RWPE2 (cell line): ENCODE results near the gene EXOSC2.

Experiments used
- ATAC-seq: fragments of 200-7000 bp; cut with Tn5 transposase; 3 replicates; pipeline ENCODE4 v1.9.1; 2021; ENCODE audit warnings: low read depth
- DNase-seq: peaks from one replicate; pipeline ENCODE4 v3.0.0-alpha.2; 2020; ENCODE audit warnings: low spot score
- H3K27ac ChIP-seq: fragments of 450-650 bp; 2 replicates; pipeline ENCODE4 v1.5.1; 2017; ENCODE audit warnings: mild to moderate bottlenecking; ENCODE audit not compliant: poor library complexity, severe bottlenecking
- H3K27me3 ChIP-seq: fragments of 250-450 bp; sonication (Bioruptor Pico); 2 replicates; pipeline ENCODE4 v1.5.1; 2021; ENCODE audit warnings: mild to moderate bottlenecking, moderate library complexity; ENCODE audit not compliant: insufficient read depth, poor library complexity, severe bottlenecking
- H3K36me3 ChIP-seq: fragments of 250-450 bp; sonication (Bioruptor Pico); 2 replicates; pipeline ENCODE4 v1.5.1; 2020; ENCODE audit warnings: low read depth, mild to moderate bottlenecking, moderate library complexity
- H3K4me1 ChIP-seq: fragments of 250-450 bp; sonication (Bioruptor Pico); 2 replicates; pipeline ENCODE4 v1.5.1; 2021; ENCODE audit warnings: mild to moderate bottlenecking, moderate library complexity; ENCODE audit not compliant: insufficient read depth, poor library complexity, severe bottlenecking
- H3K4me3 ChIP-seq: fragments of 250-450 bp; sonication (Bioruptor Pico); 2 replicates; pipeline ENCODE4 v1.5.1; 2021; ENCODE audit warnings: mild to moderate bottlenecking, moderate library complexity; ENCODE audit not compliant: severe bottlenecking
- H3K9me3 ChIP-seq: fragments of 250-450 bp; sonication (Bioruptor Pico); 2 replicates; pipeline ENCODE4 v1.5.1; 2021; ENCODE audit warnings: mild to moderate bottlenecking, moderate library complexity; ENCODE audit not compliant: severe bottlenecking
- CTCF ChIP-seq: fragments of 450-650 bp; IDR thresholded peaks from one replicate; pipeline ENCODE4 v1.5.1; 2017; ENCODE audit warnings: mild to moderate bottlenecking, moderate library complexity; ENCODE audit not compliant: poor library complexity, severe bottlenecking

EXOSC2 gene

GRCh38 chr9:130687615-130688014 is 6.0 kb upstream of the EXOSC2 start:
- ATAC-seq: no peak
- no peaks in the 10 kb centered on the region for H3K9me3 ChIP-seq
- H3K4me3 ChIP-seq: no peak overlapping the region
- H3K4me1 ChIP-seq: no peaks in the 10 kb centered on the region
- DNase-seq: no peak
- H3K27me3 ChIP-seq: no peaks in the 10 kb centered on the region
- no peak overlapping the region for H3K27ac ChIP-seq
- H3K36me3 ChIP-seq: no peaks in the 10 kb centered on the region
- TF ChIP-seq CTCF: no peak

GRCh38 chr9:130688072-130688471 is 5.5 kb upstream of the EXOSC2 start:
- no peaks in the 10 kb centered on the region for H3K9me3 ChIP-seq

DNA sequence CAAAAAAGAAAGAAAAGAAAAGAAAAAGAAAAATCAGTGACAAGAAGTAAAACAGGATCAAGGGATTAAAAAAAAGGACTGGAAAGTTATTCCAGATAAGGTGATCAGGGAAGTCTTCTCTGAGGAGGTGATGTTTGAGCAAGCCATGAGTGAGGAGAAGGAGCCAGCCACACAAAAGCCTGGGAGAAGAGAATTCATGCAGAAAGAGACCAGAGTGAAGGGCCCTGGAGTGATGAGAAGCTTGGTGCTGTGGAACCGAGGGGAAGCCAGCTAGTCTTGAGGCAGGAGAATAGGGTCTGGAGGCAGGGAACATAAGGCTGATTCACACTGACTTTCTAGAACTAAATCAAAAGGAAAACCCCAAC is 4.0 kb upstream of the EXOSC2 start:
- DNase-seq (no peak), ATAC-seq (no peak; the same call in 2 of the 3 replicates)
- H3K4me1 ChIP-seq: no peaks in the 10 kb centered on the region
- peak overlapping the region; percentile 32 for H3K4me3 ChIP-seq
- no peaks in the 10 kb centered on the region for H3K9me3 ChIP-seq
- no peaks in the 10 kb centered on the region for H3K27me3 ChIP-seq
- TF ChIP-seq CTCF: no peak
- H3K36me3 ChIP-seq: peaks cover 5% of the 10 kb centered on the region; the same call in 1 of the 2 replicates
- H3K27ac ChIP-seq: no peak overlapping the region

More at GRCh38 chr9:130688072-130688471, 5.5 kb upstream of the EXOSC2 start:
- H3K4me3 ChIP-seq: no peak overlapping the region
- ATAC-seq: no peak
- H3K27me3 ChIP-seq: no peaks in the 10 kb centered on the region
- TF ChIP-seq CTCF: no peak
- H3K27ac ChIP-seq: no peak overlapping the region
- no peak for DNase-seq
- H3K36me3 ChIP-seq: no peaks in the 10 kb centered on the region
- no peaks in the 10 kb centered on the region for H3K4me1 ChIP-seq

- H3K27ac ChIP-seq: peak overlapping the region; percentile 5
- no peak for DNase-seq
These were observed 3.5 kb upstream of the EXOSC2 start for GRCh38 chr9:130689937-130690700.

More at GRCh38 chr9:130689937-130690700, 3.5 kb upstream of the EXOSC2 start:
- no peak for TF ChIP-seq CTCF
- Histone ChIP-seq H3K4me3 (peak overlapping the region; percentile 32), H3K9me3 (no peaks in the 10 kb centered on the region), H3K36me3 (peaks cover 8% of the 10 kb centered on the region), H3K4me1 (peaks cover 4% of the 10 kb centered on the region), H3K27me3 (no peaks in the 10 kb centered on the region)
- ATAC-seq: peak; percentile 80
